Measurements from ENCODE around the gene PAIP1.

DNA sequence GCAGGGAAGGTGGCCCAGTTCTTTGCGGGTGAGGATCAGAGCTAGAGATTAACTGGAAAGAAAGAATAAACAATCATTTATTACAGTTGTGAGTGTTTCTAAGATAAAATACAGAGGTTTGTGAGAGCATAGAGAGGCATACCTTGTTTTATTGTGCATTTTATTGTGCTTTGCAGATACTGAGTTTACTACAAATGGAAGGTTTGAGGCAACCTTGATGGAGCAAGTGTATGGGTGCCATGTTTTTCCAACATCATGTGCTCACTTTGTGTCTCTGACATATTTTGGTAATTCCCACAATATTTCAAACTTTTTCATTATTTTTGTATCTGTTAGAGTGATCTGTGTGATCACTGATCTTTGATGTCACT is 41.2 kb downstream of the PAIP1 start:
- TF ChIP-seq, protein P1, sequence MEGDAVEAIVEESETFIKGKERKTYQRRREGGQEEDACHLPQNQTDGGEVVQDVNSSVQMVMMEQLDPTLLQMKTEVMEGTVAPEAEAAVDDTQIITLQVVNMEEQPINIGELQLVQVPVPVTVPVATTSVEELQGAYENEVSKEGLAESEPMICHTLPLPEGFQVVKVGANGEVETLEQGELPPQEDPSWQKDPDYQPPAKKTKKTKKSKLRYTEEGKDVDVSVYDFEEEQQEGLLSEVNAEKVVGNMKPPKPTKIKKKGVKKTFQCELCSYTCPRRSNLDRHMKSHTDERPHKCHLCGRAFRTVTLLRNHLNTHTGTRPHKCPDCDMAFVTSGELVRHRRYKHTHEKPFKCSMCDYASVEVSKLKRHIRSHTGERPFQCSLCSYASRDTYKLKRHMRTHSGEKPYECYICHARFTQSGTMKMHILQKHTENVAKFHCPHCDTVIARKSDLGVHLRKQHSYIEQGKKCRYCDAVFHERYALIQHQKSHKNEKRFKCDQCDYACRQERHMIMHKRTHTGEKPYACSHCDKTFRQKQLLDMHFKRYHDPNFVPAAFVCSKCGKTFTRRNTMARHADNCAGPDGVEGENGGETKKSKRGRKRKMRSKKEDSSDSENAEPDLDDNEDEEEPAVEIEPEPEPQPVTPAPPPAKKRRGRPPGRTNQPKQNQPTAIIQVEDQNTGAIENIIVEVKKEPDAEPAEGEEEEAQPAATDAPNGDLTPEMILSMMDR (IDR thresholded peaks at IDR 0.05 in 8 of 11, conservative IDR thresholded peaks at IDR 0.05 in 3 of 11), result no peak
- TF ChIP-seq POLR2A (IDR thresholded peaks at IDR 0.05), result no peak
